Activated naive CD8-positive, alpha-beta T cell treated with anti-CD3 and anti-CD28 coated beads, Interleukin-2, amount 50 U/mL, for 16 hours (primary cell): Measurements from ENCODE around the gene CCDC38.

Source experiments
- DNase-seq: peaks from one replicate; pipeline ENCODE4 v3.0.0-alpha.2; 2020; ENCODE audit warnings: low read depth, low spot score

CCDC38 gene

GRCh38 chr12:95837240-95838038 lies 105.0 kb downstream of the CCDC38 start:
- no peak for DNase-seq

GRCh38 chr12:95836630-95837239 lies 105.7 kb downstream of the CCDC38 start:
- DNase-seq: no peak

DNA sequence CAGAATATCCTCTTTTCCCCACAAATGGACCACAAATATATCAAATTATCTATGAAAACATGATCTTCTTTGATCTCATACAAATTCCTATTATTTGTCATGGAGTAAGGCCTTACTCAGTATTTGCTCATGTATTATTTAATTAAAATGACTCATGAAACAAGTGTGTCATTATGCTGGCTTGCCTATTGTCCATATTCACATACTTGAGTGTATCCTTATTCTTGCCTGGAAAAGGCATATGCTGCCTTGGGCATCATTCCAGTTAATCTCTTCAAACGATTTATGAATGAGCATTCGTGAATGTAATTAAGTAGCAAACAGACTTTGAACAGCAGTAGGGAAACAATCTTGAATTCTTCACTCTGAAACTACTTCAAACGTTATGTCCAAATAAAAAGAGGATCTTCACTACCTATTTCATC lies 106.2 kb downstream of the CCDC38 start:
- no peak for DNase-seq

DNA sequence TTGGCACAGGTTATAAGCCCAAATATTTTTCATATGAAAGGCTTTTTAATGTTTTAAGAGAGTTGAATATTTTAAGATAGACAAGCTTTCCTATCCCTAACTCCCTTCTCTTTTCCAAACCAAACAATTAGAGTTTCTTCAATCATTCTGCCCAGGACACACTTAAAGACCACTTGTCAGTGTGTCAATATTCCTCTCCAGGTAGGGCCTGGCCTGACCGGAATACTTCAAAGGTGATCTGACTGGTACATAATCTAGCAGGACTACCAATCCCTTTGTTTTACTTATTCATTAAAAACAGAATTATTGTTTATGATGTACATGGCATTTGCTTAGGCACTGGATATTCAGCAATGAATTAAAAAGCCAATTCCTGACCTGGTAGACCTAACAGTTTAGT lies 107.8 kb downstream of the CCDC38 start:
- no peak for DNase-seq

- no peak for DNase-seq
Measured at GRCh38 chr12:95830335-95831089, 111.9 kb downstream of the CCDC38 start.

GRCh38 chr12:95829395-95829794 lies 113.0 kb downstream of the CCDC38 start:
- DNase-seq: no peak

GRCh38 chr12:95820096-95820703 lies 122.2 kb downstream of the CCDC38 start:
- no peak for DNase-seq
